NOMO-1 treated with DMSO at 0.1 percent for 48 hours (cell line): ENCODE results near the gene FRG2C.
"Not testable (repeated sequence)": the region's sequence is repeated elsewhere in the genome, so short reads cannot be mapped to it uniquely, and the experiment has no call there.

Experiments used
- DNase-seq: peaks from one replicate; lab custom pipeline; 2025; ENCODE audit not compliant: unreplicated experiment; lab: John Stamatoyannopoulos, UW

FRG2C gene

GRCh38 chr3:75664028-75664427, at the start of gene FRG2C:
Gene FRG2C, plus strand, starts transcription at chr3:75664328. Its CDS starts 52 bp downstream, at chr3:75664380.
- DNase-seq: not testable (repeated sequence)

- not testable (repeated sequence) for DNase-seq
Measured at GRCh38 chr3:75618666-75619305, 45.3 kb upstream of the FRG2C start.

- not testable (repeated sequence) for DNase-seq
Measured at GRCh38 chr3:75619481-75620031, 44.6 kb upstream of the FRG2C start.

- not testable (repeated sequence) for DNase-seq
Measured at GRCh38 chr3:75621772-75622171, 42.4 kb upstream of the FRG2C start.

DNA sequence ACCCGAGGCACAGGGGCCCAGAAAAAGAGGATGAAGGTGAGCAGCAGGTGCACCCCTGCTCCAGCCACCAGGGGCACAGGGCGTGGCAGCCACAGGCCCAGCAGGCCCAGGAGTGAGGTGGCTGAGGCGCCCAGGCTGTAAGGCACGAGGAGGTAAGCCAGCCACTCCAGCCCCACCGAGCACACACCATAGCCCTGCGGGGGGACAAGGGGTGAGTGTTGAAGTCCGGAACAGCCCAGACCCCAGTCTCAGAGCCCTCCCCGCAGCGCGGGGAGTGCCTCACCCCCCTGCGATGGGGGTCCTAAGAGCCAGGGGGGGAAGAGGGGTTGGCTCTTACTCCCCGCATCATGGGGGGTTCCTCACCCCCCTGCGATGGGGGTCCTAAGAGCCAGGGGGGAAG, 40.5 kb upstream of the FRG2C start:
- not testable (repeated sequence) for DNase-seq

DNA sequence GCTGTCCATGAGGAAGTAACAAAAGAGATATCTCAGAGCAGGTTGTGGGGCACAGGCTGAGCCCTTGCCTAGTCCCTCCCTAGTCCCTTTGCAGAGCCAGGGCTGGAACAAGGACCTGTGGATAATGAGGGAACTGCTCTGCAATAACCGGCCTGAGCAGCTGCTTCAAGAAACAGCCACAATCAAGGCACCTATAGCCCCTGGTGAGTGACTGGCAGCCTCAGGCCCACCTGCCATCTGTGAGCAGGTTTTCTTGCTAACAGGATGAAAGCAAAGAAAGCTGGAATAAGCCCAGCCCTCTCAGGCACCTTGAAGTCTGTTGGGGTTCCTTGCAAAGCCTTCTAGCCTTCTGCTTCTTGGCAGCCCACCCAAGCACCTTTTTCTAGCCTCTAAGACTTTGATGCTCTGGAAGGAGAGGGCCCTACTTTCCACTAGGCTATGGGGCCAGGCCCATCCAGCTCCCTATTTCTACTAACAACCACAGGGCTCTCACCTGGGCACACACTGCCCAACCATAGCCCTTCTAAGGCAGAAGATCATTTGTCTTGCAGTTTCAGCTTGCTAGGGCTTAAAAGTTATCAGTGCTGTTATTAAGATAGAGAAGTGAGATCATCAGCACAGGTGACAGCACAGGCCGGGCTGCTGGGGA, 33.1 kb upstream of the FRG2C start:
- DNase-seq: not testable (repeated sequence)

DNA sequence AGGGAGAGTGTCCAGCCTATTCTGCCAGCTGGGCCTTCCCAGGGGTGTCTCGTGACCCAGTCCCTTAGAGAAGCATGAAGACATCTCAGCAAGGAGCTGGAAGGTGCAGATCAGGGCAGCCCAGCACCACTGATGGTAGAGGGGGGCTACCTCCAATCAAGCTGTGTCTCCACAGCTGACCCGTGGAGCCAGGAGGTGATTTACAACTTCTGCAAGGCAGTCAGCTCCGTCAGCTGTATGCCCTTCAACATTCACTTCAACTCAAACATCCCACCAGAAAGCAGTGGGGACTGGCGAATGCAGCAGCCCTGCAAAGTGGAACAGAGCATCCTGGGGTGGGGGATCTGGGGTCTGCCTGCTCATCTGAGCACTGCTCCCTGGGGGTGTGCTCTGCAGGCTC, 32.6 kb upstream of the FRG2C start:
- no peak for DNase-seq

- not testable (repeated sequence) for DNase-seq
Measured at GRCh38 chr3:75638947-75639346, 25.2 kb upstream of the FRG2C start.

DNA sequence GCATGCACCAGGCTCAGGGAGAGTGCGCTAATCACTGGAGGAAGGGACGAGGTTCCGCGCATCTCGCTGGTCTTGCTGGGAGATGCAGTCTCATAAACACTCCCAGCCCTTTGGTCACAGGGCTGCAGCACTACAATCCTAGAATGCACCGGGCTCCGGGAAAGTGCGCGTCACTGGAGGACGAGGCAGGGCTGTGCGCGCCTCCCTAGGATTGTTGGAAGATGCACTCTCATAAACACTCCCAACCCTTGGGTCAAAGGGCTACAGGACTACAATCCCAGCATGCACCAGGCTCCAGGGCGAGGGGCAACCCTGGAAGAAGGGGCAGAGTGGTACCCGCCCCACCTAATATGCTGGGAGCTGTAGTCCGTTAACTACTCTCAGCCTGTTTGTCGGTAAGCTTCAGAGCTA, 23.0 kb upstream of the FRG2C start:
- DNase-seq: not testable (repeated sequence)

GRCh38 chr3:75643031-75643800, 20.9 kb upstream of the FRG2C start:
- DNase-seq: not testable (repeated sequence)

DNA sequence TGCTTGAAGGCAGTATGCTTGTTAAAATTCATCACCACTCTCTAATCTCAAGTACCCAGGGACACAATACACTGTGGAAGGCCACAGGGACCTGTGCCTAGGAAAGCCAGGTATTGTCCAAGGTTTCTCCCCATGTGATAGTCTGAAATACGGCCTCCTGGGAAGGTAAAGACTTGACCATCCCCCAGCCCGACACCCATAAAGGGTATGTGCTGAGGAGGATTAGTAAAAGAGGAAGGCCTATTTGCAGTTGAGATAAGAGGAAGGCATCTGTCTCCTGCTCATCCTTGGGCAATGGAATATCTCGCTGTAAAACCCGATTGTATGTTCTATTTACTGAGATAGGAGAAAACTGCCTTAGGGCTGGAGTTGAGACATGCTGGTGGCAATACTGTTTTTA, 18.6 kb upstream of the FRG2C start:
- not testable (repeated sequence) for DNase-seq

GRCh38 chr3:75650191-75650590, 13.9 kb upstream of the FRG2C start:
- DNase-seq: no peak

GRCh38 chr3:75655101-75655904, 8.8 kb upstream of the FRG2C start:
- DNase-seq: not testable (repeated sequence)

- not testable (repeated sequence) for DNase-seq
Measured at GRCh38 chr3:75655956-75656355, 8.2 kb upstream of the FRG2C start.

DNA sequence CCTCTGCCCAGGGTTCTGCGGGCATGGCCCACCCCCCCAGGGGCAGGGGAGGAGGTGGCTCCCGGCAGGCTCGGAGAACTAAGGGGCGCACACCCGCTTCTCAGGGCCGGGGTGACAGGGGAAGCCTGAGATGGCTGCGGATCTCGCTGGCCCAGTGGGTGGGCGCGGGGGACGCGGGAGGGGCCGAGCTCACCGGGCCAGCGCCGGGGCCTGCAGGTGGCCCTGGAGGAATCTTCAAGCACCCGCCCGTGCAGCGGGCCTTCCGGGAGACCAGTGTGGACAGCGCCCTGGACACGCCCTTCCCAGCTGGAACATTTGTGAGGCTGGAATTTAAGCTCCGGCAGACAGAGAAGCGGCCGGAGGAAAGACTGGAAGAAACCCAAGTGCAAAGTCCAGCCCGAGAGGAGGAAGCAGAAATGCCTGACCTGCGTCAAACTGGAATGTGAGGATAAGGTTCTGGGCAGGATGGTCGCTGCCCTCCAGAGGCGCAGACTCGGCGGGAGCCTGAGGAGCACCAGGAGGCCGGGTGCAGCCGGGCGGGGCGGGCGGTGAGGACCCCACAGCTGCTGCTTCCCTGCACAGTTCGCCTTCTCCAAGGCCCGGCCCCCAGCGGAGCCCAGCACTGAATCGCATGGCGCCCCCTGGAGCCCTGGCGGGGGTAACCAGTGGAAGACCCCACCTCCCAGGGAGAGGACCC, 5.6 kb upstream of the FRG2C start:
- DNase-seq: not testable (repeated sequence)

DNA sequence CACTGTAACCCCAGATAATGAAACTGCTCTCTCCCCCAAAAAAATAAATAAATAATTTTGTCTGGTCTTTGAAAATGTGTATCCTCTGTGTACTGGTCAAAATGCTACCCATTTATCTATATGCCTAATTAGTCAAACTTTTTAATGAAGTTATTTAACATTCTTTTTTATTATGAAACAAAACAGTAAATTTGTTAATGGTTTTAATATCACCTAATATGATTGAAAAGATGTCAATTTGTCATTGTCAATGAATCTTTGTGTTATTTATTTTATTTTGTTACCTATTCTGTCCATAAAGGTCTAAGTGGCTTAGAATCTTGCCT, 5.1 kb upstream of the FRG2C start:
- not testable (repeated sequence) for DNase-seq

DNA sequence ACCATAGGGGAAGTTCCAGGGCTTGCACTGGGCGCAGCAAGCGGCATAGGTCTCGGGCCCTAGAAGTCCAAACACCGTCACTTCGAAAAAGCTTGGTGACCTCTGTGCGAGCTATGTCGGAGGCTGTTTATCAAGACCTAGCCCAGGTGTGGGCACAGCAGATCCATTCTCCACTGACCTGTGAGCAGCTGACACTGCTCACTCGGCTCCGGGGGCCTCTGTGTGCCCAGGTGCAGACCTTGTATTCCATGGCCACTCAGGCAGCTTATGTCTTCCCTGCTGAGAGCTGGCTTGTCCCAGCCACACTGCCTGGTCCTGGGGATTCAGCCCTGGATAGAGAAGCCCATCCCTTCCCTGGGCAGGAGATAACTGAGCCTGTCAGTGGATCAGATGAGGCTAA, 1.5 kb downstream of the FRG2C start:
- not testable (repeated sequence) for DNase-seq

- DNase-seq: not testable (repeated sequence)
Measured at GRCh38 chr3:75667757-75668701, 3.9 kb downstream of the FRG2C start.

DNA sequence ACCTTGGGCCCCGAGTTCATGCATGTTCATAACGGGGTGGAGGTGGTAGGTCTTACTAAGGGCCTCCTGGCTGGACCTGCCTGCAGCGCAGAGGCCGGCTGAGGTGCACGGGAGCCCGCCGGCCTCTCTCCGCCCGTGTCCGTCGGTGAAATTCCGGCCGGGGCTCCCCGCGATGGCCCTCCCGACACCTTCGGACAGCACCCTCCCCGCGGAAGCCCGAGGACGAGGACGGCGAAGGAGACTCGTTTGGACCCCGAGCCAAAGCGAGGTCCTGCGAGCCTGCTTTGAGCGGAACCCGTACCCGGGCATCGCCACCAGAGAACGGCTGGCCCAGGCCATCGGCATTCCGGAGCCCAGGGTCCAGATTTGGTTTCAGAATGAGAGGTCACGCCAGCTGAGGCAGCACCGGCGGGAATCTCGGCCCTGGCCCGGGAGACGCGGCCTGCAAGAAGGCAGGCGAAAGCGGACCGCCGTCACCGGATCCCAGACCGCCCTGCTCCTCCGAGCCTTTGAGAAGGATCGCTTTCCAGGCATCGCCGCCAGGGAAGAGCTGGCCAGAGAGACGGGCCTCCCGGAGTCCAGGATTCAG, 4.7 kb downstream of the FRG2C start:
- not testable (repeated sequence) for DNase-seq
